Osteoblast (primary cell): ENCODE measurements around the gene DIP2C. TPM values are rescaled to one million over a fixed set of nuclear protein-coding genes. Genes with fewer than 3 reads are reported as not detected.

Source experiments
- DNase-seq: peaks from one replicate; pipeline ENCODE4 v3.0.0; 2011; ENCODE audit warnings: low spot score, mixed read lengths; ENCODE audit not compliant: insufficient read length; ENCODE audit errors: missing footprints
- H2AFZ ChIP-seq: 2 replicates; pipeline ENCODE4 v1.6.0; 2011; ENCODE audit warnings: mild to moderate bottlenecking, low read length
- H3K27ac ChIP-seq: 2 replicates; pipeline ENCODE4 v1.5.1; 2011; ENCODE audit warnings: mild to moderate bottlenecking, low read depth, low read length, moderate library complexity
- H3K27me3 ChIP-seq: 2 replicates; pipeline ENCODE4 v1.6.0; 2012; ENCODE audit warnings: mild to moderate bottlenecking, control low read depth, inconsistent platforms, low read length, moderate library complexity; ENCODE audit not compliant: insufficient read depth
- H3K36me3 ChIP-seq: 2 replicates; pipeline ENCODE4 v1.5.1; 2011; ENCODE audit warnings: mild to moderate bottlenecking, low read length, control low read depth, moderate library complexity; ENCODE audit not compliant: insufficient read depth
- H3K4me1 ChIP-seq: 2 replicates; pipeline ENCODE4 v1.5.1; 2011; ENCODE audit warnings: mild to moderate bottlenecking, low read length, control low read depth, moderate library complexity; ENCODE audit not compliant: insufficient read depth
- H3K4me2 ChIP-seq: 2 replicates; pipeline ENCODE4 v1.6.0; 2011; ENCODE audit warnings: mild to moderate bottlenecking, low read length; ENCODE audit not compliant: insufficient read depth
- H3K4me3 ChIP-seq: fragments of 200-600 bp; sonication (generic); 3 replicates; pipeline ENCODE4 v1.5.1; 2012; ENCODE audit warnings: mild to moderate bottlenecking, low read length, inconsistent platforms; ENCODE audit not compliant: insufficient read depth
- H3K79me2 ChIP-seq: 2 replicates; pipeline ENCODE4 v1.6.0; 2012; ENCODE audit warnings: mild to moderate bottlenecking, low read length, control low read depth, inconsistent platforms; ENCODE audit not compliant: insufficient read depth
- H3K9me3 ChIP-seq: 2 replicates; pipeline ENCODE4 v1.5.1; 2011; ENCODE audit warnings: low read depth, low read length, control low read depth
- H4K20me1 ChIP-seq: 2 replicates; pipeline ENCODE4 v1.6.0; 2012; ENCODE audit warnings: mild to moderate bottlenecking, low read length, control low read depth; ENCODE audit not compliant: insufficient read depth
- CTCF ChIP-seq: IDR thresholded peaks from 2 replicates; pipeline ENCODE4 v1.5.1; 2011; ENCODE audit warnings: mild to moderate bottlenecking, low read depth, low read length, moderate library complexity; ENCODE audit errors: extremely low read depth
- total RNA-seq: library from RNA; depleted of rRNA; stranded (reverse); fragments of >200 nt; gene quantifications from 2 replicates; pipeline ENCODE4 v1.2.3, GENCODE V29; 2012

Gene DIP2C
- total RNA-seq, 1 donor: 36.9 TPM

- Histone ChIP-seq H4K20me1 (peaks cover 9% of the 10 kb centered on the region), H3K27ac (peak overlapping the region; percentile 42), H3K27me3 (no peaks in the 10 kb centered on the region), H2AFZ (no peak overlapping the region), H3K79me2 (peaks cover 93% of the 10 kb centered on the region), H3K9me3 (no peaks in the 10 kb centered on the region), H3K4me2 (peak overlapping the region; percentile 28), H3K4me1 (peaks cover 21% of the 10 kb centered on the region), H3K4me3 (no peak overlapping the region), H3K36me3 (peaks cover 6% of the 10 kb centered on the region)
- TF ChIP-seq CTCF: no peak
- DNase-seq: peak; percentile 58
Observed at GRCh38 chr10:593901-594457, 95.5 kb downstream of the DIP2C start.

GRCh38 chr10:593421-593820, 96.0 kb downstream of the DIP2C start:
- peaks cover 96% of the 10 kb centered on the region for H3K79me2 ChIP-seq

GRCh38 chr10:593016-593415, 96.5 kb downstream of the DIP2C start:
- no peak for TF ChIP-seq CTCF
- Histone ChIP-seq H4K20me1 (peaks cover 9% of the 10 kb centered on the region), H3K9me3 (no peaks in the 10 kb centered on the region), H3K4me3 (no peak overlapping the region), H3K36me3 (peaks cover 6% of the 10 kb centered on the region), H3K4me1 (peaks cover 16% of the 10 kb centered on the region), H3K27me3 (no peaks in the 10 kb centered on the region), H3K4me2 (no peak overlapping the region), H3K27ac (no peak overlapping the region), H2AFZ (no peak overlapping the region), H3K79me2 (peaks cover 95% of the 10 kb centered on the region)
- peak; percentile 48 for DNase-seq

More at GRCh38 chr10:593421-593820, 96.0 kb downstream of the DIP2C start:
- Histone ChIP-seq H3K4me3 (no peak overlapping the region), H3K27ac (peak overlapping the region; percentile 42), H3K9me3 (no peaks in the 10 kb centered on the region), H3K4me2 (peak overlapping the region; percentile 28), H3K4me1 (peaks cover 18% of the 10 kb centered on the region), H4K20me1 (peaks cover 9% of the 10 kb centered on the region), H3K36me3 (peaks cover 6% of the 10 kb centered on the region), H2AFZ (no peak overlapping the region), H3K27me3 (no peaks in the 10 kb centered on the region)
- TF ChIP-seq CTCF: no peak
- no peak for DNase-seq

- no peak for DNase-seq
- H3K9me3 ChIP-seq: no peaks in the 10 kb centered on the region
- H3K4me3 ChIP-seq: no peak overlapping the region
- H3K27ac ChIP-seq: no peak overlapping the region
- H3K4me2 ChIP-seq: no peak overlapping the region
- H3K27me3 ChIP-seq: no peaks in the 10 kb centered on the region
- peaks cover 8% of the 10 kb centered on the region for H3K4me1 ChIP-seq
- peaks cover 90% of the 10 kb centered on the region for H3K79me2 ChIP-seq
- H3K36me3 ChIP-seq: peaks cover 6% of the 10 kb centered on the region
- H4K20me1 ChIP-seq: peaks cover 17% of the 10 kb centered on the region
- no peak for TF ChIP-seq CTCF
- no peak overlapping the region for H2AFZ ChIP-seq
Observed at GRCh38 chr10:591646-592045, 97.8 kb downstream of the DIP2C start.
